Measurements from ENCODE around the gene TRIOBP.

TRIOBP gene

GRCh38 chr22:37679670-37680069 is 17.2 kb upstream of the TRIOBP start:
- H3K27me3 ChIP-seq (ENCODE audit: insufficient read depth, low read length): no peaks in the 10 kb centered on the region
- H2AFZ ChIP-seq (ENCODE audit: insufficient read depth, low read length, poor library complexity): no peak overlapping the region
- H3K23ac ChIP-seq (ENCODE audit: low read length): no peak overlapping the region
- no peak overlapping the region for H2BK5ac ChIP-seq (ENCODE audit: low read depth, low read length, poor library complexity)
- WGBS (ENCODE audit: extremely low coverage, insufficient coverage, insufficient read length): no CpG with 5 or more reads among the region's 8 CpGs
- no peak overlapping the region for H4K91ac ChIP-seq (ENCODE audit: low read depth, low read length)
- no peak overlapping the region for H3K14ac ChIP-seq (ENCODE audit: low read length)
- no peak overlapping the region for H3K4me2 ChIP-seq (ENCODE audit: low read length)
- no peak overlapping the region for H3K4me3 ChIP-seq (ENCODE audit: low read depth, low read length)
- no peak overlapping the region for H3K27ac ChIP-seq (ENCODE audit: low read depth, low read length)
- peaks cover 6 to 11% of the 10 kb centered on the region in 2 experiments for H3K4me1 ChIP-seq (ENCODE audit: control insufficient read depth in 1 of 2, insufficient read depth in 2 of 2, low read length in 2 of 2)
- peak overlapping the region; percentile 16 for H2AK5ac ChIP-seq (ENCODE audit: low read length)
- no peak for DNase-seq
- no peaks in the 10 kb centered on the region for H3K9me3 ChIP-seq (ENCODE audit: insufficient read depth, low read depth, low read length)
- H3K4ac ChIP-seq (ENCODE audit: low read depth, low read length): no peak overlapping the region
- no peak overlapping the region for H4K8ac ChIP-seq (ENCODE audit: low read depth, low read length)
- no peaks in the 10 kb centered on the region for H3K79me2 ChIP-seq (ENCODE audit: control insufficient read depth, insufficient read depth, low read length, poor library complexity)
- no peak overlapping the region for H4K12ac ChIP-seq (ENCODE audit: low read depth, low read length)
- no peak overlapping the region for H2BK120ac ChIP-seq (ENCODE audit: insufficient read depth, low read length, poor library complexity)
- no peak overlapping the region for H3K9ac ChIP-seq (ENCODE audit: low read length)
- no peaks in the 10 kb centered on the region for H3K36me3 ChIP-seq (ENCODE audit: control insufficient read depth in 1 of 2, insufficient read depth in 2 of 2, low read length in 2 of 2)
- no peak overlapping the region for H3K18ac ChIP-seq (ENCODE audit: low read length)
- peaks cover 9% of the 10 kb centered on the region for H3K79me1 ChIP-seq (ENCODE audit: low read length)
- H2BK12ac ChIP-seq (ENCODE audit: low read length): no peak overlapping the region

DNA sequence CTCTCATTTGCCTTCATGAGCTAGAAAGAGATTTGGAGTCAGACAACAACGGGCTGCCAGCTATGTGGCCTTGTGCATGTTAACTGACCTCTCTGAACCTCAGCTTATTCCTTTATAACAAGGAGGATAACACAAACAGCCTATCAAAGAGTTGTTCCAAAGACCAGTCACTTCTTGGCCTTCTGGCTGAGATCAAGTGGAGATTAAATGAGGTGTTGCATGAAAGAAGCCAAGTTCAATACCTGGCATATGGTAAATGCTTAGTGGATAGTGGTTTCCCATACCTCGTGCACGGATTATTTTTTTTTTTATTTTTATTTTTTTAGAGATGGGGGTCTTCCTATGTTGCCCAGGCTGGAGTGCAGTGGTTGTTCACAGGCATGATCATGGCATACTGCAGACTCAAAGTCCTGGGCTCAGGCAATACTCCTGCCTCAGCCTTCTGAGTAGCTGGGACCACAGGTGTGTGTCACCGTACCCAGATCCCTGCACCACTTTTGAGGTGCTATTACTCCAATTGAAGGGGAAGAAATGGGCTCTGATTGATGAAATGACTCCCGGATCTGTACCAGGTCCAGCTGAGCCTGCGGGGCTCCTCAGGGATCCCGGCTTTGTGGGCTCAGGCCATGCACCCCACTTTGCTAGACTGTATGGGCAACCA is 16.5 kb upstream of the TRIOBP start:
- Histone ChIP-seq H3K14ac (ENCODE audit: low read length) (no peak overlapping the region), H3K4ac (ENCODE audit: low read depth, low read length) (no peak overlapping the region), H3K9ac (ENCODE audit: low read length) (no peak overlapping the region), H3K9me3 (ENCODE audit: insufficient read depth, low read depth, low read length) (no peaks in the 10 kb centered on the region), H2BK5ac (ENCODE audit: low read depth, low read length, poor library complexity) (no peak overlapping the region), H3K4me1 (ENCODE audit: control insufficient read depth in 1 of 2, insufficient read depth in 2 of 2, low read length in 2 of 2) (peaks cover 6 to 11% of the 10 kb centered on the region in 2 experiments), H2AK5ac (ENCODE audit: low read length) (no peak overlapping the region), H3K79me2 (ENCODE audit: control insufficient read depth, insufficient read depth, low read length, poor library complexity) (no peaks in the 10 kb centered on the region), H3K18ac (ENCODE audit: low read length) (no peak overlapping the region), H2AFZ (ENCODE audit: insufficient read depth, low read length, poor library complexity) (no peak overlapping the region), H4K8ac (ENCODE audit: low read depth, low read length) (no peak overlapping the region), H2BK12ac (ENCODE audit: low read length) (no peak overlapping the region), H4K91ac (ENCODE audit: low read depth, low read length) (no peak overlapping the region), H3K79me1 (ENCODE audit: low read length) (peaks cover 9% of the 10 kb centered on the region), H3K4me2 (ENCODE audit: low read length) (no peak overlapping the region), H3K23ac (ENCODE audit: low read length) (no peak overlapping the region), H2BK120ac (ENCODE audit: insufficient read depth, low read length, poor library complexity) (no peak overlapping the region), H3K27ac (ENCODE audit: low read depth, low read length) (no peak overlapping the region), H3K36me3 (ENCODE audit: control insufficient read depth in 1 of 2, insufficient read depth in 2 of 2, low read length in 2 of 2) (no peaks in the 10 kb centered on the region), H3K27me3 (ENCODE audit: insufficient read depth, low read length) (no peaks in the 10 kb centered on the region), H3K4me3 (ENCODE audit: low read depth, low read length) (no peak overlapping the region), H4K12ac (ENCODE audit: low read depth, low read length) (no peak overlapping the region)
- WGBS (ENCODE audit: extremely low coverage, insufficient coverage, insufficient read length): no CpG with 5 or more reads among the region's 7 CpGs
- DNase-seq: no peak

DNA sequence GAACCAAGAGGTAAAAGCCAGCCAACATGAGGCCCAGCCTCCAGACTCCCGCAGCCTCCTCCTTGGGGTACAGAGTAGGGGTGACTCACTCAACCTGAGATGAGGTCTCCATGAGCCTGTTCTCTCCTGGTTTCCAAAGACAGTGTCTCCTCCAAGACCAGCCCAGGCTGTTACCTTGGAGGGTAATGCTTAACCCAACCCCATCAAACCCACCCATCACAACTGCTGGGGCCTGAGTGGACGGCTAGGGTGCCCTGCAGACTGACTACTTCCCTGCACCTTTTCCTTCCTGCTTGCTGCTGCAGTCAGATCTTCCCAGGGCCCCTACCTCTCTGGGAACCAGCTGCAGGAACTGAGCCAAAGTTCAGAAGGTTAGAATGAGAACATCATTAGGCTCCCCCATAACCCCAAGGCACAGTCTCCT is 15.8 kb upstream of the TRIOBP start:
- Histone ChIP-seq H3K4me1 (ENCODE audit: control insufficient read depth in 1 of 2, insufficient read depth in 2 of 2, low read length in 2 of 2) (peaks cover 6 to 11% of the 10 kb centered on the region in 2 experiments), H3K79me1 (ENCODE audit: low read length) (peaks cover 10% of the 10 kb centered on the region), H3K4ac (ENCODE audit: low read depth, low read length) (no peak overlapping the region), H3K9ac (ENCODE audit: low read length) (no peak overlapping the region), H3K4me3 (ENCODE audit: low read depth, low read length) (no peak overlapping the region), H2BK12ac (ENCODE audit: low read length) (no peak overlapping the region), H3K27me3 (ENCODE audit: insufficient read depth, low read length) (no peaks in the 10 kb centered on the region), H4K91ac (ENCODE audit: low read depth, low read length) (no peak overlapping the region), H4K8ac (ENCODE audit: low read depth, low read length) (no peak overlapping the region), H3K23ac (ENCODE audit: low read length) (no peak overlapping the region), H2BK5ac (ENCODE audit: low read depth, low read length, poor library complexity) (no peak overlapping the region), H3K4me2 (ENCODE audit: low read length) (no peak overlapping the region), H2BK120ac (ENCODE audit: insufficient read depth, low read length, poor library complexity) (no peak overlapping the region), H3K9me3 (ENCODE audit: insufficient read depth, low read depth, low read length) (no peaks in the 10 kb centered on the region), H4K12ac (ENCODE audit: low read depth, low read length) (no peak overlapping the region), H3K36me3 (ENCODE audit: control insufficient read depth in 1 of 2, insufficient read depth in 2 of 2, low read length in 2 of 2) (no peaks in the 10 kb centered on the region), H2AFZ (ENCODE audit: insufficient read depth, low read length, poor library complexity) (no peak overlapping the region), H3K79me2 (ENCODE audit: control insufficient read depth, insufficient read depth, low read length, poor library complexity) (no peaks in the 10 kb centered on the region), H3K18ac (ENCODE audit: low read length) (no peak overlapping the region), H2AK5ac (ENCODE audit: low read length) (no peak overlapping the region), H3K14ac (ENCODE audit: low read length) (no peak overlapping the region), H3K27ac (ENCODE audit: low read depth, low read length) (no peak overlapping the region)
- no peak for DNase-seq
- WGBS (ENCODE audit: extremely low coverage, insufficient coverage, insufficient read length): no CpG with 5 or more reads among the region's 2 CpGs

GRCh38 chr22:37681556-37682049 is 15.2 kb upstream of the TRIOBP start:
- Histone ChIP-seq H3K4me1 (ENCODE audit: control insufficient read depth in 1 of 2, insufficient read depth in 2 of 2, low read length in 2 of 2) (peaks cover under 1 to 6% of the 10 kb centered on the region in 2 experiments), H4K91ac (ENCODE audit: low read depth, low read length) (no peak overlapping the region), H3K4ac (ENCODE audit: low read depth, low read length) (no peak overlapping the region), H3K9me3 (ENCODE audit: insufficient read depth, low read depth, low read length) (no peaks in the 10 kb centered on the region), H2BK12ac (ENCODE audit: low read length) (no peak overlapping the region), H3K18ac (ENCODE audit: low read length) (no peak overlapping the region), H3K79me1 (ENCODE audit: low read length) (peaks cover 13% of the 10 kb centered on the region), H4K8ac (ENCODE audit: low read depth, low read length) (no peak overlapping the region), H3K4me3 (ENCODE audit: low read depth, low read length) (no peak overlapping the region), H3K27me3 (ENCODE audit: insufficient read depth, low read length) (no peaks in the 10 kb centered on the region), H3K23ac (ENCODE audit: low read length) (no peak overlapping the region), H2BK120ac (ENCODE audit: insufficient read depth, low read length, poor library complexity) (no peak overlapping the region), H3K79me2 (ENCODE audit: control insufficient read depth, insufficient read depth, low read length, poor library complexity) (peaks cover 1% of the 10 kb centered on the region), H3K14ac (ENCODE audit: low read length) (no peak overlapping the region), H2AFZ (ENCODE audit: insufficient read depth, low read length, poor library complexity) (no peak overlapping the region), H3K9ac (ENCODE audit: low read length) (no peak overlapping the region), H3K27ac (ENCODE audit: low read depth, low read length) (no peak overlapping the region), H3K36me3 (ENCODE audit: control insufficient read depth in 1 of 2, insufficient read depth in 2 of 2, low read length in 2 of 2) (no peaks in the 10 kb centered on the region), H4K12ac (ENCODE audit: low read depth, low read length) (no peak overlapping the region), H3K4me2 (ENCODE audit: low read length) (no peak overlapping the region), H2BK5ac (ENCODE audit: low read depth, low read length, poor library complexity) (no peak overlapping the region), H2AK5ac (ENCODE audit: low read length) (no peak overlapping the region)
- WGBS (ENCODE audit: extremely low coverage, insufficient coverage, insufficient read length): no CpG with 5 or more reads among the region's 6 CpGs
- peak; percentile 72 to 76 for DNase-seq
